WTC11 (cell line): ENCODE measurements around the gene COBL. TPM values are rescaled to one million over a fixed set of nuclear protein-coding genes. Genes with fewer than 3 reads are reported as not detected.

Experiments used
- ATAC-seq: fragments of 200-7000 bp; cut with Tn5 transposase; 2 replicates; pipeline ENCODE4 v1.10.0; 2021; ENCODE audit warnings: mild to moderate bottlenecking, moderate library complexity
- CTCF ChIA-PET: fragments of 300-600 bp; sonication (Branson Sonifier 250); formaldehyde crosslinking; loops from one replicate; lab custom pipeline; 2021; ENCODE audit warnings: antibody characterized with exemption; lab: Charles Lee
- POLR2A ChIA-PET: fragments of 350-600 bp; sonication (Branson Sonifier 250); formaldehyde crosslinking; loops from one replicate; lab custom pipeline; 2021; ENCODE audit warnings: antibody characterized with exemption; lab: Charles Lee
- DNase-seq: peaks from one replicate; pipeline ENCODE4 v3.0.0; 2021; ENCODE audit warnings: low spot score
- H3K27ac Mint-ChIP-seq: 2 replicates; pipeline ENCODE4 v1.8.0; 2021; ENCODE audit warnings: mixed read lengths
- H3K27me3 Mint-ChIP-seq: 2 replicates; pipeline ENCODE4 v1.8.0; 2021; ENCODE audit warnings: low read depth, mild to moderate bottlenecking, moderate library complexity, mixed read lengths
- H3K36me3 Mint-ChIP-seq: 2 replicates; pipeline ENCODE4 v1.8.0; 2021; ENCODE audit warnings: mixed read lengths
- H3K4me1 Mint-ChIP-seq: 2 replicates; pipeline ENCODE4 v1.8.0; 2022; ENCODE audit warnings: mixed read lengths
- H3K4me3 Mint-ChIP-seq: 2 replicates; pipeline ENCODE4 v1.8.0; 2021; ENCODE audit warnings: mild to moderate bottlenecking, moderate library complexity, mixed read lengths
- H3K9me3 Mint-ChIP-seq: 2 replicates; pipeline ENCODE4 v1.8.0; 2021; ENCODE audit warnings: mixed read lengths
- ELF4 ChIP-seq: sonication (generic); formaldehyde crosslinking; IDR thresholded peaks from 2 replicates; pipeline ENCODE4 v1.8.1; 2022; ENCODE audit warnings: low read depth, mild to moderate bottlenecking, moderate library complexity, missing genetic modification reagents
- ESRRA ChIP-seq: sonication (generic); formaldehyde crosslinking; IDR thresholded peaks from 2 replicates; pipeline ENCODE4 v1.8.1; 2022; ENCODE audit warnings: mild to moderate bottlenecking, missing genetic modification reagents, borderline replicate concordance
- GABPB1 ChIP-seq: sonication (generic); formaldehyde crosslinking; IDR thresholded peaks from 2 replicates; pipeline ENCODE4 v1.8.1; 2023; ENCODE audit warnings: mild to moderate bottlenecking, missing genetic modification reagents
- ZNF121 ChIP-seq: sonication (generic); formaldehyde crosslinking; IDR thresholded peaks from 2 replicates; pipeline ENCODE4 v1.8.0; 2023; ENCODE audit warnings: missing genetic modification reagents
- ZNF263 ChIP-seq: sonication (generic); formaldehyde crosslinking; IDR thresholded peaks from 2 replicates; pipeline ENCODE4 v1.8.1; 2022; ENCODE audit warnings: low read depth, mild to moderate bottlenecking, moderate library complexity, missing genetic modification reagents
- ZNF317 ChIP-seq: sonication (generic); formaldehyde crosslinking; IDR thresholded peaks from 2 replicates; pipeline ENCODE4 v1.8.1; 2023; ENCODE audit warnings: low read depth, mild to moderate bottlenecking, moderate library complexity, missing genetic modification reagents, borderline replicate concordance
- total RNA-seq: library from RNA; stranded (reverse); gene quantifications from 3 replicates; pipeline ENCODE4 v1.2.3, GENCODE V29; 2021
- TF ChIP-seq, protein P1 (sequence below): fragments of 250-450 bp; sonication (Bioruptor Pico); IDR thresholded peaks from 2 replicates; pipeline ENCODE4 v1.9.0; 2021; ENCODE audit warnings: mild to moderate bottlenecking, borderline replicate concordance
- TF ChIP-seq, protein P2 (sequence below): sonication (generic); formaldehyde crosslinking; IDR thresholded peaks from 2 replicates; pipeline ENCODE4 v1.8.0; 2022; ENCODE audit warnings: mild to moderate bottlenecking, missing genetic modification reagents
- TF ChIP-seq, protein P3 (sequence below): fragments of 250-450 bp; sonication (Bioruptor Pico); IDR thresholded peaks from 2 replicates; pipeline ENCODE4 v1.9.0; 2021; ENCODE audit warnings: moderate library complexity, mild to moderate bottlenecking, inconsistent platforms, borderline replicate concordance
- TF ChIP-seq, protein P4 (sequence below): sonication (generic); formaldehyde crosslinking; IDR thresholded peaks from 2 replicates; pipeline ENCODE4 v1.8.0; 2022; ENCODE audit warnings: mild to moderate bottlenecking, missing genetic modification reagents
- TF ChIP-seq, protein P5 (sequence below): sonication (generic); formaldehyde crosslinking; IDR thresholded peaks from 2 replicates; pipeline ENCODE4 v1.8.1; 2022; ENCODE audit warnings: low read depth, mild to moderate bottlenecking, moderate library complexity, missing genetic modification reagents, borderline replicate concordance
- TF ChIP-seq, protein P6 (sequence below): sonication (generic); formaldehyde crosslinking; IDR thresholded peaks from 2 replicates; pipeline ENCODE4 v1.8.1; 2022; ENCODE audit warnings: mild to moderate bottlenecking, missing genetic modification reagents, moderate library complexity, borderline replicate concordance
- TF ChIP-seq, protein P7 (sequence below): sonication (generic); formaldehyde crosslinking; IDR thresholded peaks from 2 replicates; pipeline ENCODE4 v1.8.0; 2022; ENCODE audit warnings: mild to moderate bottlenecking, missing genetic modification reagents
- TF ChIP-seq, protein P8 (sequence below): fragments of 250-450 bp; sonication (Bioruptor Pico); conservative IDR thresholded peaks from 2 replicates; pipeline ENCODE4 v1.9.0; 2021; ENCODE audit warnings: mild to moderate bottlenecking
- TF ChIP-seq, protein P9 (sequence below): sonication (generic); formaldehyde crosslinking; IDR thresholded peaks from 2 replicates; pipeline ENCODE4 v1.8.1; 2022; ENCODE audit warnings: mild to moderate bottlenecking, moderate library complexity, missing genetic modification reagents
- TF ChIP-seq, protein P10 (sequence below): sonication (generic); formaldehyde crosslinking; conservative IDR thresholded peaks from 2 replicates; pipeline ENCODE4 v1.8.1; 2023; ENCODE audit warnings: mild to moderate bottlenecking, low read depth, missing genetic modification reagents, moderate library complexity
- TF ChIP-seq, protein P11 (sequence below): sonication (generic); formaldehyde crosslinking; conservative IDR thresholded peaks from 2 replicates; pipeline ENCODE4 v1.8.1; 2022; ENCODE audit warnings: mild to moderate bottlenecking, missing genetic modification reagents

COBL gene
- total RNA-seq, 1 experiment from 2014 or later, result 36.5 TPM

DNA sequence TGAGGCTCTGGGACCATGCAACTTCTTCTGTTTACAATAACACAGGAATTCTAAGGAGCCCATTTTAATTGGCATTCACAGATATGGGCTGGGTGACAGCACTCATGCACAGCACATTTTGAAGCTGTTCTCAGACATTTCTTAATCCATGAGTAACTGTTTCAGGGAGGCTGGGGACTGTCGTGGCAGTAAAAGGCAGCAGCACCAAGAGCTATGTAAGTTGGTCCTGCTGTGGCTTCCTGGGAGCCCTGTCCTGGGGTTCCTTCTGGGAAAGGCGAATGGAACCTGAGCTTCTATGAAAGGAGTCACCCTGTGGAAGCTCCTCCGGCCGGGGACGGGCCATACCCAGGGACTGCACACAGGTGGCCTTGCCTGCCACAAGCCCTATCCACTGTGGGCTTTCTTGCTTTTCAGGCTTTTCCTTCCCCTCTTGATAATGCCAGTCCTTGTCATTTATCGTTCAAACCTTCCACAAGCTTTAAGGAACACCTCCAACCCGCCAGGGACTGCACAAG is 40.5 kb downstream of the COBL start:
- Mint-ChIP-seq H3K36me3 (no peaks in the 10 kb centered on the region), H3K4me1 (peaks cover 40% of the 10 kb centered on the region), H3K27ac (no peak overlapping the region), H3K27me3 (no peaks in the 10 kb centered on the region)
- TF ChIP-seq, protein P1, sequence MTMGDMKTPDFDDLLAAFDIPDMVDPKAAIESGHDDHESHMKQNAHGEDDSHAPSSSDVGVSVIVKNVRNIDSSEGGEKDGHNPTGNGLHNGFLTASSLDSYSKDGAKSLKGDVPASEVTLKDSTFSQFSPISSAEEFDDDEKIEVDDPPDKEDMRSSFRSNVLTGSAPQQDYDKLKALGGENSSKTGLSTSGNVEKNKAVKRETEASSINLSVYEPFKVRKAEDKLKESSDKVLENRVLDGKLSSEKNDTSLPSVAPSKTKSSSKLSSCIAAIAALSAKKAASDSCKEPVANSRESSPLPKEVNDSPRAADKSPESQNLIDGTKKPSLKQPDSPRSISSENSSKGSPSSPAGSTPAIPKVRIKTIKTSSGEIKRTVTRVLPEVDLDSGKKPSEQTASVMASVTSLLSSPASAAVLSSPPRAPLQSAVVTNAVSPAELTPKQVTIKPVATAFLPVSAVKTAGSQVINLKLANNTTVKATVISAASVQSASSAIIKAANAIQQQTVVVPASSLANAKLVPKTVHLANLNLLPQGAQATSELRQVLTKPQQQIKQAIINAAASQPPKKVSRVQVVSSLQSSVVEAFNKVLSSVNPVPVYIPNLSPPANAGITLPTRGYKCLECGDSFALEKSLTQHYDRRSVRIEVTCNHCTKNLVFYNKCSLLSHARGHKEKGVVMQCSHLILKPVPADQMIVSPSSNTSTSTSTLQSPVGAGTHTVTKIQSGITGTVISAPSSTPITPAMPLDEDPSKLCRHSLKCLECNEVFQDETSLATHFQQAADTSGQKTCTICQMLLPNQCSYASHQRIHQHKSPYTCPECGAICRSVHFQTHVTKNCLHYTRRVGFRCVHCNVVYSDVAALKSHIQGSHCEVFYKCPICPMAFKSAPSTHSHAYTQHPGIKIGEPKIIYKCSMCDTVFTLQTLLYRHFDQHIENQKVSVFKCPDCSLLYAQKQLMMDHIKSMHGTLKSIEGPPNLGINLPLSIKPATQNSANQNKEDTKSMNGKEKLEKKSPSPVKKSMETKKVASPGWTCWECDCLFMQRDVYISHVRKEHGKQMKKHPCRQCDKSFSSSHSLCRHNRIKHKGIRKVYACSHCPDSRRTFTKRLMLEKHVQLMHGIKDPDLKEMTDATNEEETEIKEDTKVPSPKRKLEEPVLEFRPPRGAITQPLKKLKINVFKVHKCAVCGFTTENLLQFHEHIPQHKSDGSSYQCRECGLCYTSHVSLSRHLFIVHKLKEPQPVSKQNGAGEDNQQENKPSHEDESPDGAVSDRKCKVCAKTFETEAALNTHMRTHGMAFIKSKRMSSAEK (CRISPR knock-in tag), result no peak
- no peak for TF ChIP-seq ZNF121 (CRISPR knock-in tag)
- no peak for TF ChIP-seq ZNF317 (CRISPR knock-in tag)
- TF ChIP-seq, protein P2, sequence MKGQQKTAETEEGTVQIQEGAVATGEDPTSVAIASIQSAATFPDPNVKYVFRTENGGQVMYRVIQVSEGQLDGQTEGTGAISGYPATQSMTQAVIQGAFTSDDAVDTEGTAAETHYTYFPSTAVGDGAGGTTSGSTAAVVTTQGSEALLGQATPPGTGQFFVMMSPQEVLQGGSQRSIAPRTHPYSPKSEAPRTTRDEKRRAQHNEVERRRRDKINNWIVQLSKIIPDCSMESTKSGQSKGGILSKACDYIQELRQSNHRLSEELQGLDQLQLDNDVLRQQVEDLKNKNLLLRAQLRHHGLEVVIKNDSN (CRISPR knock-in tag), result no peak
- TF ChIP-seq, protein P3, sequence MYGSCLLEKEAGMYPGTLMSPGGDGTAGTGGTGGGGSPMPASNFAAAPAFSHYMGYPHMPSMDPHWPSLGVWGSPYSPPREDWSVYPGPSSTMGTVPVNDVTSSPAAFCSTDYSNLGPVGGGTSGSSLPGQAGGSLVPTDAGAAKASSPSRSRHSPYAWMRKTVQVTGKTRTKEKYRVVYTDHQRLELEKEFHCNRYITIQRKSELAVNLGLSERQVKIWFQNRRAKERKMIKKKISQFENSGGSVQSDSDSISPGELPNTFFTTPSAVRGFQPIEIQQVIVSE (CRISPR knock-in tag), result no peak
- TF ChIP-seq, protein P4, sequence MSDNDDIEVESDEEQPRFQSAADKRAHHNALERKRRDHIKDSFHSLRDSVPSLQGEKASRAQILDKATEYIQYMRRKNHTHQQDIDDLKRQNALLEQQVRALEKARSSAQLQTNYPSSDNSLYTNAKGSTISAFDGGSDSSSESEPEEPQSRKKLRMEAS (CRISPR knock-in tag), result no peak
- no peak for TF ChIP-seq ELF4 (CRISPR knock-in tag)
- no peak for TF ChIP-seq ESRRA (CRISPR knock-in tag)
- TF ChIP-seq, protein P5, sequence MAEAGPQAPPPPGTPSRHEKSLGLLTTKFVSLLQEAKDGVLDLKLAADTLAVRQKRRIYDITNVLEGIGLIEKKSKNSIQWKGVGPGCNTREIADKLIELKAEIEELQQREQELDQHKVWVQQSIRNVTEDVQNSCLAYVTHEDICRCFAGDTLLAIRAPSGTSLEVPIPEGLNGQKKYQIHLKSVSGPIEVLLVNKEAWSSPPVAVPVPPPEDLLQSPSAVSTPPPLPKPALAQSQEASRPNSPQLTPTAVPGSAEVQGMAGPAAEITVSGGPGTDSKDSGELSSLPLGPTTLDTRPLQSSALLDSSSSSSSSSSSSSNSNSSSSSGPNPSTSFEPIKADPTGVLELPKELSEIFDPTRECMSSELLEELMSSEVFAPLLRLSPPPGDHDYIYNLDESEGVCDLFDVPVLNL (CRISPR knock-in tag), result no peak
- TF ChIP-seq, protein P6, sequence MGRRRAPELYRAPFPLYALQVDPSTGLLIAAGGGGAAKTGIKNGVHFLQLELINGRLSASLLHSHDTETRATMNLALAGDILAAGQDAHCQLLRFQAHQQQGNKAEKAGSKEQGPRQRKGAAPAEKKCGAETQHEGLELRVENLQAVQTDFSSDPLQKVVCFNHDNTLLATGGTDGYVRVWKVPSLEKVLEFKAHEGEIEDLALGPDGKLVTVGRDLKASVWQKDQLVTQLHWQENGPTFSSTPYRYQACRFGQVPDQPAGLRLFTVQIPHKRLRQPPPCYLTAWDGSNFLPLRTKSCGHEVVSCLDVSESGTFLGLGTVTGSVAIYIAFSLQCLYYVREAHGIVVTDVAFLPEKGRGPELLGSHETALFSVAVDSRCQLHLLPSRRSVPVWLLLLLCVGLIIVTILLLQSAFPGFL, result no peak
- TF ChIP-seq, protein P7, sequence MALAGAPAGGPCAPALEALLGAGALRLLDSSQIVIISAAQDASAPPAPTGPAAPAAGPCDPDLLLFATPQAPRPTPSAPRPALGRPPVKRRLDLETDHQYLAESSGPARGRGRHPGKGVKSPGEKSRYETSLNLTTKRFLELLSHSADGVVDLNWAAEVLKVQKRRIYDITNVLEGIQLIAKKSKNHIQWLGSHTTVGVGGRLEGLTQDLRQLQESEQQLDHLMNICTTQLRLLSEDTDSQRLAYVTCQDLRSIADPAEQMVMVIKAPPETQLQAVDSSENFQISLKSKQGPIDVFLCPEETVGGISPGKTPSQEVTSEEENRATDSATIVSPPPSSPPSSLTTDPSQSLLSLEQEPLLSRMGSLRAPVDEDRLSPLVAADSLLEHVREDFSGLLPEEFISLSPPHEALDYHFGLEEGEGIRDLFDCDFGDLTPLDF, result no peak
- TF ChIP-seq GABPB1 (CRISPR knock-in tag), result no peak
- TF ChIP-seq, protein P8, sequence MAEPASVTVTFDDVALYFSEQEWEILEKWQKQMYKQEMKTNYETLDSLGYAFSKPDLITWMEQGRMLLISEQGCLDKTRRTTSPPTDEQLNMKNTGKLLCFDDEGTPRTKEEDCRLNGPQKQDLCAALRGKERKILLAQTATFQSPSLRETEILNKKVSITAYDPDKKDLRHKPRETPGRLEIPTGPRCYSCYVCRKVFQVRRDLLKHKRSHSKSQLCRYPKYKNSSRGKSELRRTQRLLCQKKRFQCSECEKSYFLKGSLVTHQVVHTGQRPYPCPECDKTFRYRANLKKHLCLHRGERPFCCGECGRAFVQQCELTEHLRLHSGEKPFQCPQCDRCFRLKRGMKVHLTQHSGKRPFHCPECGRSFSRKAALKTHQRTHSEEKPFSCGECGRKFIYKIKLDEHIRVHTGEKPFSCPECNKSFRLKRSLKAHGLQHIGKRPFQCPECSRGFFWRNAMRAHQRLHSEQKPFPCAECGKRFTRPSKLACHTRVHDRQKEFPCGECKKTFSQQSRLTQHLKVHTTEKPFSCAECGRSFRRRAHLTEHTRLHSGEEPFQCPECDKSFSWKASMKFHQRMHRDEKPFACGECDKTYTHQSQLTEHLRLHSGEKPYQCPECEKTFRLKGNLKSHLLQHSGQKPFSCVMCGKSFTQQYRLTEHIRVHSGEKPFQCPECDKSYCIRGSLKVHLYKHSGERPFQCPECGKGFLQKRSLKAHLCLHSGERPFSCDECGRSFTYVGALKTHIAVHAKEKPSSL (CRISPR knock-in tag), result no peak
- TF ChIP-seq, protein P9, sequence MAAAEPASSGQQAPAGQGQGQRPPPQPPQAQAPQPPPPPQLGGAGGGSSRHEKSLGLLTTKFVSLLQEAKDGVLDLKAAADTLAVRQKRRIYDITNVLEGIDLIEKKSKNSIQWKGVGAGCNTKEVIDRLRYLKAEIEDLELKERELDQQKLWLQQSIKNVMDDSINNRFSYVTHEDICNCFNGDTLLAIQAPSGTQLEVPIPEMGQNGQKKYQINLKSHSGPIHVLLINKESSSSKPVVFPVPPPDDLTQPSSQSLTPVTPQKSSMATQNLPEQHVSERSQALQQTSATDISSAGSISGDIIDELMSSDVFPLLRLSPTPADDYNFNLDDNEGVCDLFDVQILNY (CRISPR knock-in tag), result no peak
- TF ChIP-seq, protein P10, sequence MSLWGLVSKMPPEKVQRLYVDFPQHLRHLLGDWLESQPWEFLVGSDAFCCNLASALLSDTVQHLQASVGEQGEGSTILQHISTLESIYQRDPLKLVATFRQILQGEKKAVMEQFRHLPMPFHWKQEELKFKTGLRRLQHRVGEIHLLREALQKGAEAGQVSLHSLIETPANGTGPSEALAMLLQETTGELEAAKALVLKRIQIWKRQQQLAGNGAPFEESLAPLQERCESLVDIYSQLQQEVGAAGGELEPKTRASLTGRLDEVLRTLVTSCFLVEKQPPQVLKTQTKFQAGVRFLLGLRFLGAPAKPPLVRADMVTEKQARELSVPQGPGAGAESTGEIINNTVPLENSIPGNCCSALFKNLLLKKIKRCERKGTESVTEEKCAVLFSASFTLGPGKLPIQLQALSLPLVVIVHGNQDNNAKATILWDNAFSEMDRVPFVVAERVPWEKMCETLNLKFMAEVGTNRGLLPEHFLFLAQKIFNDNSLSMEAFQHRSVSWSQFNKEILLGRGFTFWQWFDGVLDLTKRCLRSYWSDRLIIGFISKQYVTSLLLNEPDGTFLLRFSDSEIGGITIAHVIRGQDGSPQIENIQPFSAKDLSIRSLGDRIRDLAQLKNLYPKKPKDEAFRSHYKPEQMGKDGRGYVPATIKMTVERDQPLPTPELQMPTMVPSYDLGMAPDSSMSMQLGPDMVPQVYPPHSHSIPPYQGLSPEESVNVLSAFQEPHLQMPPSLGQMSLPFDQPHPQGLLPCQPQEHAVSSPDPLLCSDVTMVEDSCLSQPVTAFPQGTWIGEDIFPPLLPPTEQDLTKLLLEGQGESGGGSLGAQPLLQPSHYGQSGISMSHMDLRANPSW (CRISPR knock-in tag), result no peak
- TF ChIP-seq, protein P11, sequence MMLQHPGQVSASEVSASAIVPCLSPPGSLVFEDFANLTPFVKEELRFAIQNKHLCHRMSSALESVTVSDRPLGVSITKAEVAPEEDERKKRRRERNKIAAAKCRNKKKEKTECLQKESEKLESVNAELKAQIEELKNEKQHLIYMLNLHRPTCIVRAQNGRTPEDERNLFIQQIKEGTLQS (CRISPR knock-in tag), result no peak
- TF ChIP-seq ZNF263 (CRISPR knock-in tag), result no peak
- TF ChIP-seq, all 79 proteins: peak for 0
- POLR2A ChIA-PET, result interaction anchor here (0.7 kb wide), 1 partner anchor 326 kb away, joined by 3 read pairs; no protein-coding TSS in a partner anchor
- DNase-seq, result no peak
- Mint-ChIP-seq H3K9me3 (no peaks in the 10 kb centered on the region), H3K4me3 (no peak overlapping the region)
- ATAC-seq, result no peak
- CTCF ChIA-PET, result interaction anchor here (1.1 to 2.0 kb wide), 4 partner anchors 9 to 90 kb away, joined by 3 to 10 read pairs (median 4); no protein-coding TSS in a partner anchor
